ENCODE results near the gene IL11RA.

Gene IL11RA

DNA sequence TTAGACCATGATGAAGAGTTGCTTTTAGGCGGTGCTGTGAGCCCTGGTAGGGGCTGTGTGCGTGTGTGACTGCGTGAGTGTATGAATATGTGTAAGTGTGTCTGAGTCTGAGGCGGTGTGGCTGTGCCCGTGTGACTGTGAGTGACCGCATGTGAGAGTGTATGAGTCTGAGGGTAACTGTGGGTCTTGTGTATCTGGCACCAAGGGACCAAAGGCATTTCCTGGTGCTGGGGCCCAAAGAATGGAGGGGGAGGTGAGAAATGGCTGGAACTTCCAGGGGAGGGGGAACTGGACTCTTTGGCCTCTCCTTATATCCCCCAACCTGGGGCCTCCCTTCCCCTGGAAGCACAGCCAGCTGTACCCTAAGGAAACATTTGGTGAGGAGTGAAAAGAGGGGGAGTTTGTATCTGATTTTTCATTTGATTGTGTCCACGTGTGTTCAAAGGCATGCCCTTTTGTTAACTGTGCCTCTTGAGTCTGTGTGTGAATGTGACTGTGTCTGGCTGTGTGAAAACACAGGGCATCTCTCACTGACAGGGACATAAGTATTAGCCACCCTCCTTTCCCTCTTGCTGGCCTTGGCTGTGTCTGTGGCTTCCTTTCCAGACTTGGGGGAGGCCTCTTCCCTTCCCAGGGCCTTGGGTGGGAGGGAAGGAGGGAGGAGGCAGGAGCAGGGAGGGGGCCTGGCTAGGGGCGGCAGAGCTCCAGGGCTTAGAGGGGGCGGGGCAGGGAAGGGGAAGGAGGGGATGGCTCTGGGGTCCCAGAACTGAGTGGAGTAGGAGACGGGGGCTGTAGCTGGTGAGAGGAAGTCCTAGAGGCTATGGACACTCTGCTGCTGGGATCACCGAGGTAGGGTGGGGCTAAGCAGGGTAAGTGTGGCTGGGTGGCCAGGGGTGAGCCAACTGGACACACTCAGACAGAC is 1.4 kb downstream of the IL11RA start:
- DNase-seq (ENCODE audit: low read depth, low spot score) = no peak

- no peak for DNase-seq (ENCODE audit: low read depth, low spot score)
Measured at GRCh38 chr9:34654323-34655051, 2.5 kb downstream of the IL11RA start.

- DNase-seq (ENCODE audit: low read depth, low spot score) = no peak
Measured at GRCh38 chr9:34655394-34655793, 3.4 kb downstream of the IL11RA start.

GRCh38 chr9:34656992-34657391 is 5.0 kb downstream of the IL11RA start:
- DNase-seq (ENCODE audit: low read depth, low spot score) = no peak

DNA sequence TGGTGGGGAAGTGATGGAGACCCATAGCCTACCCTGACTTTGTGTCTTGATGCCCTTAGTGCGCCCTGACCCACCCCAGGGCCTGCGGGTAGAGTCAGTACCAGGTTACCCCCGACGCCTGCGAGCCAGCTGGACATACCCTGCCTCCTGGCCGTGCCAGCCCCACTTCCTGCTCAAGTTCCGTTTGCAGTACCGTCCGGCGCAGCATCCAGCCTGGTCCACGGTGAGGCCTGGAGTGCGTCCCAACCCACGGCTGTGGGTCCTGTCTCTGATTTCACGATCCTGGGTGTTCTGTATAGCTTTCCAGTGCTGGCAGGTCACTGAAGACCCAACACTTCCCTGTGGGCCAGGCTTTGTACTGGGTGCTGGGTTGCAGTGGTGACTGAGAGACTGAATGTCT is 6.5 kb downstream of the IL11RA start:
- no peak for DNase-seq (ENCODE audit: low read depth, low spot score)

DNA sequence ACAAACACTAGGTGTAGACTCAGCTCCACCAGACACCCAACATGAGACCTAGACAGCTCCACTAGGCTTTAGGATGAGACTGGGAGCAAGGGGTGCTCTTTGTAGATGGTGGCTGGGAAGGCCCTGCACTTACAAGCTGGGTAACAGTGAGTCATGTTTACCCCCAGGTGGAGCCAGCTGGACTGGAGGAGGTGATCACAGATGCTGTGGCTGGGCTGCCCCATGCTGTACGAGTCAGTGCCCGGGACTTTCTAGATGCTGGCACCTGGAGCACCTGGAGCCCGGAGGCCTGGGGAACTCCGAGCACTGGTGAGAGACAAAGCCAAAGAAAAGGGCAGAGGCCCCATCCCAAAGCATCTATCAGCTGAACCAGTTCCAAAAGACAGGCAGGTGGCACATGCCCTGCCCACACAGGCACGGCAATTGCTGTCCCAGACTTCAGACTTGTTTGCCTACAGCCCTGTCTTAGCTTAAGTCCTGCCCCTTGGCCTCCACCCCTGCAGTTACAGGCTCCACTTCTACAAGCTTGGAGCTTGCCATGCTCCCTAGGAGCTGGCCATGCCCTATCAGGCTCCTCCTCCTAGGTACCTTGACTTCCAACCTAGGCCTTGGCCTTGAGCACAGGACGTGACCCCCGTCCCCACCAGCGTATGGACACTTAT is 7.7 kb downstream of the IL11RA start:
- no peak for DNase-seq (ENCODE audit: low read depth, low spot score)

DNA sequence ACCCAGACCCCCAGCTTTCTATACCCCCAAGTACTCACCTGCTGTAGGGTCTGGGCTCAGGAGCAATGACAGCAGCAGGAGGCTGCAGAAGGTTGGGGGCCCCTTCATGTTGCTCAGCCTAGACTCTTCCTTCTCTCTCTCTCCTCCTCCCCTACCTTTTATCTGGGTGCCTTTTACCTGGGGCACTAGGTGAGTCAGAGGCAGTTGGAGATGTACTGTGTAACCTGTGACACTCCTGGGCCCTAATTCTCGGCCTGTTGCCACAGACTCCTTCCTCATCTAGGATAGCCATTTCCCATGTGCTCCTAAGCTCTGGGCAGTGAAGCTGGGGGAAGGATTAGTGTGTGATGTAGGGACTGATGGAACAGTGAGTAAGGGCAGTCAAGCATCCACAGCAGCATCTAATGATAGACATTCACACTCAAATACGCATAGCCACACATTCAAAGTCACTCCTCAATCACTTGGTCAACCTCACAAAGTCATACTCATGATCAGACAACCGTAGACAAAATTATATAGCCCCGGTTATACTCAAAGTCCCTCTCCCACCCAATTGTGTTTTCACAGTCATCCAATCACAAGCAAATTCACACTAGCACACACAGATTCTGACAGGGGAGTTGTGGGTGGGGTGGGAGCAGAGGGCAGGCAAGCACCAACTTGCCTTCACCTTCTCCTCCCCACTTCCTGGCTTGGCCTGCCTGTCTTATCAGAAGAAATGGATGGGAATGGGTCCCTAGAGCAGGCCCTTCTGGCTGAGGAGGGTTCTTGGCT is 10.7 kb downstream of the IL11RA start, which contains the start of gene CCL27:
TSS of gene CCL27 (minus strand) at position 132 of the 777 bp plus-strand sequence. CDS start at position 108, 24 bp downstream.
- DNase-seq (ENCODE audit: low read depth, low spot score) = no peak

DNA sequence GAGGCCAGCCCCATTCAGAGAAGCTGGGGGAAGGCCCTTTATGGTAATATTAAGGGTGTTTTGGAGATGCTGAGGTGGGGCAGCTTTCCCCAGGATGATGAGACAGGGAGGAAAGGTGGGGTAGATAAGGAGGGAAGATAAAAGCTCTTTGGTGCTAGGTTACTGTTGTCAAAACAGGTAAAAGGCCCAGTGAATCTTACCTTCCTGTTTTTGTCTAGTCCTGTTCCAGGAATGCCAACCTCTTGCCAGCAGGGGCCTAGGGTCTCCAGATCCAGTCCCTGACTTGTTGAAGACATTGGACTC is 11.3 kb downstream of the IL11RA start:
- DNase-seq (ENCODE audit: low read depth, low spot score) = no peak

DNA sequence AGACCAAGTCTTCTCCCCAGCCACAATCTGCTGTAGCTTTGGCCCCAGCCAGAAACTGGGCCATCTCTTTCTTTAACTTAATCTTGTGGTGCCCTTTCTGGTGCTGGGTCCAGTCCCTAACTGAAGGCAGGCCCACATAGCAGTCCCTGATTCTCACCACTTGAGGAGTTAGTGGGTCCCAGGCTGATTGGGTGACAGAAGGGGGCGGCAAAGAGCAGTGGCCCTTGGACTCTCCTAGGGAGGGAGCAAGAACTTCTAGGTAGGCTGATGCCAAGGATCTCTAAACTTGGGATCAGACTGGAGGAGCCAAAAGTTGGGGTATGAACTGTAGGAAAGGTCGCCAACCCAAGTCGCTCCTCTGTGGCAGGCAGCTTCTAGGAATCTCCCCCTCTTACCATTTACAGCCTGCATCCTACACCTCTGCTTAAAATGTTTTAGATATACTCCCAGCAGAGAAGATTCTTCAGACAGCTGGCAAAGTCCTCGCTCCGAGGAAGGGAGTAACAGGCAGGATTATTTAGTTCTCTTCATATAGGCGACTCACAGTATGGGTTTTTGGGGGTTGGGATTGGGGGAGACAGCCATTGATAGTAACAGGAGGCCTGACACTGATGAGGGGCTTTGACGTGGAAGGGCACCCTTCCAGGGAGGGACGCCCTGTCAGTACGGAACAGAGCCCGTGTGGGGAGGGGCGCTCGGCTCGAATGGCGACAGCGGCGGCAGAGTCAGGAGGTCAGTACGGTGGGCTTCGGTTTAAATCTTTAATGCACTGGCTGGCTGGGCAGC is 12.5 kb downstream of the IL11RA start:
- peak; percentile 51 for DNase-seq (ENCODE audit: low read depth, low spot score)

- no peak for DNase-seq (ENCODE audit: low read depth, low spot score)
Measured at GRCh38 chr9:34665067-34665380, 13.0 kb downstream of the IL11RA start.

DNA sequence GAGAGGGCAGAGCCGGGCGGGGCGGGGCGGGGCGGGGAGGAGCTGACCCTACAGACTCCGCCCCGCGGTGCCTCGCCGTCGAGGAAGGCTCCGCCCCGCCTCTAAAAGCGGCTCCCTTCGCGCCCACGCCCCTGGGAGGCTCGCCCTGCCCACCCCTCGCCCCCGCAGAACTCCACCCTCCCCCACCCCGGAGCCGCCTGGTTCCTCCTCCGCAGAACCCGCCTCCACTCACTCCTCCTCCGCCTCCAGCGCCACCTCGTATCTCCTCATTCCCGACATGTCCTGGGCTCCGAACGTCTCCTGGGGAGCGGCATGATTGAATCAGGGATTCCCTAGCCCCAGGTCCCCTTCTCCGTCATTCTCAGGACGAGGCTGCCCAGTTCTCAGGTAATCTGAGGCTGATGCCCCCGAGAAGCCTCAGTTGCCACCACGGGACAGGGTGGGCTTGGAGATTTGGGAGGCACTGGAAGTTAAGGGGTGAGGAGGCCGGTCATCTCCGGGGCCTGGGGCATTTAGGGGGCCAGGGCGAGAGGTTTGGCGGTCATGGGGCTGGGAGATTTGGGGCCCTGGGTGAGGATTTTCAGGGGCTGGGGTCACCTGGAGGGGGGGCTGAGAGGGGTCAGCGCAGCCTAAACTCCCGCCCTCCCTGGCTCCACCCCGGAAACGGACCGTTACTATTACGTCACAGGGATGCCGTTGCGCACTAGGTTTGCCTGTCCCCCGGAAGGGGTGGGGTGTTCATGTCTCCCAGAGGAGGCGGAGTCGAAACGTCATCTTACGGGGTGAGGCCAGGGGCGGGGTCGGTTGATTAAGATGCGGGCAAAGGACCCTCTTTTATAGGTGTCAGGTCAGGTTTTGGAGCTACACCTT is 13.6 kb downstream of the IL11RA start:
- DNase-seq (ENCODE audit: low read depth, low spot score) = peak; percentile 77

- no peak for DNase-seq (ENCODE audit: low read depth, low spot score)
Measured at GRCh38 chr9:34669809-34670562, 18.0 kb downstream of the IL11RA start.

DNA sequence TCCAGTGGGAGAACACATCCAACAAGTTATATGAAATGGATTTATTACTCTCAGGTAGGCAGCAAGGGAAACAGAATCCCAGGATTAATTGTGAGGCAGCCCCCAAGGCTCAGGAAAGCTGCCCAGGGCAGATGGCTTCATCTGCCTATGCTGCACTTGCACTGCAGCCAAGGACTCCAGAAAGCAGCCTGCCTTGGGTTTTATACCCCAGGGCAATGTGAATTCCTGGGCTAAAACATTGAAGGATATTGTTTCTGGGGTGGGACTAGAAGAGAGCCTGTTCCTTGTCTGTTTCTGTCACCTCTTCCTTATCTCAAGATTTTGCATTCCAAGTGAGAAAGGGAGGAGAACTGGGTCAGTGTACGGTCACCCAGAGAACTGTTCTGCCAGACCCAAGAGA is 19.3 kb downstream of the IL11RA start:
- DNase-seq (ENCODE audit: low read depth, low spot score) = no peak

DNA sequence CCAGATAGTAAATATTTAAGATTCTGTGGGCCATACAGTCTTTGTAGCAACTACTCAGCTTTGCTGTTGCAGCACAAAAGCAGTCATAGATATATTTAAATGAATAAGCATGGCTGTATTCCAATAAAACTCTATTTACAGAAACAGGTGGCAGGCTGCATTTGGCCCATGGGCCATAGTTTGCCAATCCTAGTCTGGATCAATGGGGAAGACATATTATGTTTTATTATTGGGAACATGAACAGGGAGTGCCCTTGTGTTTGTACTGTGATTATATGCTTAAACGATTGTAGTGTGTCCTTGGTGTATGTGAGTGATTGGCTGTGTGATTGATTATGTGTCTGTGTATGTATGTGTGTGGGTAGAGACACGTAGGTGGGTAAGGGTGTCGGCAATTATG is 22.5 kb downstream of the IL11RA start:
- DNase-seq (ENCODE audit: low read depth, low spot score) = no peak

GRCh38 chr9:34675048-34675714 is 23.2 kb downstream of the IL11RA start:
- no peak for DNase-seq (ENCODE audit: low read depth, low spot score)

DNA sequence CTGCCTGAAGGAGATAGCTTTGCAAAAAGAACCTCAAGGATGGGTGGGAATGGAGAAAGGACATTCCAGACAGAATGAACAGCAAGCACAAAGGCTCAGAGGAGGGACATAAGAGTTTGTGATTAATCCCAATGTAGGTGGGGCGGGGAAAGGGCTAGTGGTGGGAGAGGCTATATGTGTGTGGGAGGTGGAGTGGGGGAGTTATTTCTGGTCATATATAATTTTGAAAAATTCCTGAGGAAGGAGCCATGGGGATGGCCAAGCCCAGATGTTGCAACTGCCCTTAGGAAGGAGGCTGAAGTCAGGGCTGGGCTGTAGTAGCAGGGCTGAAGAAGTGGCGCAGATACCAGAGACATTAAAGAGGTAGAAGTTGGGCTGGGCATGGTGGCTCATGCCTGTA is 23.9 kb downstream of the IL11RA start:
- no peak for DNase-seq (ENCODE audit: low read depth, low spot score)

DNA sequence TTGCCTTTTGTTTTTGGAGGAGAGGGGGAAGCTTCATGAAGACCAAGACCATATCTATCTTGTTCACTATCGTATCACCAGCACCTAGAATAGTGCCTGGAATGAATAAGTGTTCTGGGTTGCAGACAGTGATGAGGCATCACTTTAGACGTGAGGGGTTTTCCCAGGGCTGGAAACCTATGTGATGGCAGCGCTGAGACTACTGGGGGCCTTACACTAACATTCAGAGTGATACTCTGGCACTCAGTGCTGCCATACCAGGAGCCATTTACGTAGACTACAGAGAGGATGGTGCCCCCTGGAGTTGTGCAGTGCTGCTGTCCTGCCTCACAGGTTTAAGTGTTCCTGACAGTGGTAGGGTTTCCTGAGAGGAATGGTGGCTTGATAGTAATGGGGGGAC is 32.2 kb downstream of the IL11RA start:
- no peak for DNase-seq (ENCODE audit: low read depth, low spot score)

- no peak for DNase-seq (ENCODE audit: low read depth, low spot score)
Measured at GRCh38 chr9:34684816-34685215, 32.8 kb downstream of the IL11RA start.

DNA sequence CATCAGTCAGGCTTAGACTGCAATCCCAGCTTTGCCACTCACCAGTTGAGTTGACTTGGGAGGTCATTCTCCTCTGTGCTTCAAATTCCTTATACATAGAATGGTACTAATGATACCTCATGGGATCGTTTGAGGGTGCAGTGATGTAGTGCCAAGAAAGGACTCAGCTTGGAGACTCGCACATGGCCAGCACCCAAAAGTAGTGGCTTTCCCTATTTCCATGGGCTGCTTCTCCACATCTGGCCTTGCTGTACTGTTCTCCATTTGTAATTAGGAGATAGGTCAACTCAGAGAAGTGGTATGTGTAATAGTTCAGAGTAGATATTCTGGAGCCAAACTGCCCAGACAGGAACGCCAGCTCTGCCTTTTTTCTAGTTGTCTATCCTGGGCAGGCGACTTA is 33.6 kb downstream of the IL11RA start:
- DNase-seq (ENCODE audit: low read depth, low spot score) = no peak
